Lower lobe of right lung (tissue), 2 donors: ENCODE results near the gene CDK19. TPM values are rescaled to one million over a fixed set of nuclear protein-coding genes. Genes with fewer than 3 reads are reported as not detected.

ENCODE experiments used
- ATAC-seq, 2 donors: fragments of 200-7000 bp; cut with Tn5 transposase; one replicate each; pipeline ENCODE4 v1.9.1; 2020 to 2022; ENCODE audit warnings: mild to moderate bottlenecking in 2 of 2, moderate library complexity in 2 of 2
- DNase-seq: peaks from one replicate; pipeline ENCODE4 v3.0.0-alpha.2; 2020
- H3K27ac ChIP-seq: fragments of 200-600 bp; one replicate; pipeline ENCODE4 v1.8.0; 2022
- H3K27me3 ChIP-seq: fragments of 200-600 bp; one replicate; pipeline ENCODE4 v1.8.0; 2022; ENCODE audit warnings: low read depth
- H3K36me3 ChIP-seq: fragments of 200-600 bp; one replicate; pipeline ENCODE4 v1.8.0; 2022; ENCODE audit warnings: mild to moderate bottlenecking
- H3K4me1 ChIP-seq: fragments of 200-600 bp; one replicate; pipeline ENCODE4 v1.8.0; 2022
- H3K4me3 ChIP-seq: fragments of 200-600 bp; one replicate; pipeline ENCODE4 v1.8.0; 2022; ENCODE audit warnings: mild to moderate bottlenecking
- H3K9me3 ChIP-seq: fragments of 200-600 bp; one replicate; pipeline ENCODE4 v1.8.0; 2022
- CTCF ChIP-seq: fragments of 200-600 bp; IDR thresholded peaks from one replicate; pipeline ENCODE4 v1.8.0; 2022; ENCODE audit warnings: antibody characterized with exemption, mild to moderate bottlenecking
- intact Hi-C: fragments of 100-400 bp; cut with DNase I; formaldehyde crosslinking; loops from one replicate; pipeline ENCODE4 v1.11.0; 2022
- total RNA-seq: library from RNA; stranded (reverse); fragmentation: NEBNext Ultra II Directional; extraction: Animal tissue kit (Norgen Biotek cat#: 25700); gene quantifications from one replicate; pipeline ENCODE4 v1.2.1, GENCODE V29; 2021
- donor health status: DM: no; HTN: yes; CAD: no; lungs with severe emphysema.

CDK19 gene
- total RNA-seq, 1 donor from 2014 or later = 26.0 TPM

- TF ChIP-seq CTCF = no peak
- intact Hi-C loops = loop anchor here (10.0 kb wide), 1 partner anchor 266 kb away; the partner anchor contains the start of gene GTF3C6
Observed at GRCh38 chr6:110688661-110689268, 126.5 kb downstream of the CDK19 start.

GRCh38 chr6:110687326-110687725, 127.9 kb downstream of the CDK19 start:
- intact Hi-C loops = loop anchor here (10.0 kb wide), 1 partner anchor 267 kb away; the partner anchor contains the start of gene GTF3C6
- no peaks in the 10 kb centered on the region for H3K27me3 ChIP-seq

More at GRCh38 chr6:110688661-110689268, 126.5 kb downstream of the CDK19 start:
- no peaks in the 10 kb centered on the region for H3K27me3 ChIP-seq
- DNase-seq (peak; percentile 74), ATAC-seq (peak; percentile 91 to 93)
- no peaks in the 10 kb centered on the region for H3K9me3 ChIP-seq
- H3K4me1 ChIP-seq = peaks cover 31% of the 10 kb centered on the region
- H3K27ac ChIP-seq = no peak overlapping the region
- no peak overlapping the region for H3K4me3 ChIP-seq
- H3K36me3 ChIP-seq = no peaks in the 10 kb centered on the region

GRCh38 chr6:110683241-110683640, 132.0 kb downstream of the CDK19 start:
- ATAC-seq (no peak), DNase-seq (no peak)
- Histone ChIP-seq H3K27ac (no peak overlapping the region), H3K4me1 (peaks cover 15% of the 10 kb centered on the region), H3K27me3 (no peaks in the 10 kb centered on the region), H3K4me3 (no peak overlapping the region), H3K36me3 (no peaks in the 10 kb centered on the region), H3K9me3 (no peaks in the 10 kb centered on the region)
- no peak for TF ChIP-seq CTCF
- intact Hi-C loops = loop anchor here (10.0 kb wide), 1 partner anchor 272 kb away; the partner anchor contains the start of gene GTF3C6

More at GRCh38 chr6:110687326-110687725, 127.9 kb downstream of the CDK19 start:
- H3K27ac ChIP-seq = no peak overlapping the region
- DNase-seq (no peak), ATAC-seq (no peak)
- H3K4me1 ChIP-seq = peaks cover 31% of the 10 kb centered on the region
- H3K9me3 ChIP-seq = no peaks in the 10 kb centered on the region
- TF ChIP-seq CTCF = no peak
- no peaks in the 10 kb centered on the region for H3K36me3 ChIP-seq
- no peak overlapping the region for H3K4me3 ChIP-seq

GRCh38 chr6:110682460-110682853, 132.8 kb downstream of the CDK19 start:
- Histone ChIP-seq H3K4me1 (peaks cover 7% of the 10 kb centered on the region), H3K27me3 (no peaks in the 10 kb centered on the region), H3K4me3 (no peak overlapping the region), H3K36me3 (no peaks in the 10 kb centered on the region), H3K9me3 (no peaks in the 10 kb centered on the region), H3K27ac (no peak overlapping the region)
- no peak for DNase-seq
- intact Hi-C loops = loop anchor here (10.0 kb wide), 1 partner anchor 272 kb away; the partner anchor contains the start of gene GTF3C6
- ATAC-seq = peak; percentile 94 to 97
- TF ChIP-seq CTCF = peak; percentile 74

- Histone ChIP-seq H3K4me1 (peaks cover under 1% of the 10 kb centered on the region), H3K9me3 (no peaks in the 10 kb centered on the region), H3K27ac (no peak overlapping the region), H3K27me3 (no peaks in the 10 kb centered on the region), H3K36me3 (no peaks in the 10 kb centered on the region), H3K4me3 (no peak overlapping the region)
- no peak for ATAC-seq
- TF ChIP-seq CTCF = no peak
- intact Hi-C loops = loop anchor here (10.0 kb wide), 1 partner anchor 273 kb away; the partner anchor contains the start of gene GTF3C6
- no peak for DNase-seq
Observed at GRCh38 chr6:110681543-110682459, 133.5 kb downstream of the CDK19 start.
